Keratinocyte (primary cell): ENCODE data around the gene SPATA16. TPM values are rescaled to one million over a fixed set of nuclear protein-coding genes. Genes with fewer than 3 reads are reported as not detected.

ENCODE experiments used
- DNase-seq: peaks from one replicate; pipeline ENCODE4 v3.0.0-alpha.2; 2011; ENCODE audit warnings: low read depth, missing footprints, low spot score
- FAIRE-seq: peaks from 2 replicates; lab custom pipeline; 2011; peaks lifted over from hg19 to GRCh38; lab: Jason Lieb, UNC
- H2AFZ ChIP-seq: 2 replicates; pipeline ENCODE4 v1.6.0; 2012; ENCODE audit warnings: low read length, control low read depth, inconsistent platforms; ENCODE audit not compliant: control insufficient read depth
- H3K27ac ChIP-seq: 2 replicates; pipeline ENCODE4 v1.5.1; 2011; ENCODE audit warnings: low read length; ENCODE audit not compliant: control insufficient read depth, insufficient read depth
- H3K27me3 ChIP-seq: 3 replicates; pipeline ENCODE4 v1.6.0; 2011; ENCODE audit warnings: low read length; ENCODE audit not compliant: control insufficient read depth, insufficient read depth; ENCODE audit errors: extremely low read depth
- H3K36me3 ChIP-seq, 2 experiments: 2 replicates in 1 of 2; 3 replicates in 1 of 2; pipeline ENCODE4 v1.5.1; 2011; ENCODE audit warnings: low read length in 2 of 2, mild to moderate bottlenecking in 1 of 2; ENCODE audit not compliant: control insufficient read depth in 2 of 2, insufficient read depth in 2 of 2; ENCODE audit errors: extremely low read depth in 1 of 2
- H3K4me1 ChIP-seq: 3 replicates; pipeline ENCODE4 v1.5.1; 2011; ENCODE audit warnings: low read length; ENCODE audit not compliant: control insufficient read depth, insufficient read depth; ENCODE audit errors: extremely low read depth
- H3K4me2 ChIP-seq: 3 replicates; pipeline ENCODE4 v1.6.0; 2011; ENCODE audit warnings: low read depth, low read length; ENCODE audit not compliant: control insufficient read depth, insufficient read depth; ENCODE audit errors: extremely low read depth
- H3K4me3 ChIP-seq, 3 experiments: fragments of 200-600 bp in 1 of 3; sonication (generic) in 1 of 3; 2 replicates in 2 of 3; 3 replicates in 1 of 3; pipeline ENCODE4 v1.5.1; 2011 to 2016; ENCODE audit warnings: low read length in 3 of 3, mild to moderate bottlenecking in 3 of 3, control low read depth in 2 of 3, inconsistent platforms in 1 of 3, low read depth in 1 of 3, mixed read lengths in 1 of 3, mixed run types in 1 of 3, moderate library complexity in 1 of 3; ENCODE audit not compliant: control insufficient read depth in 2 of 3, insufficient read depth in 2 of 3; ENCODE audit errors: extremely low read depth in 1 of 3
- H3K79me2 ChIP-seq: 2 replicates; pipeline ENCODE4 v1.6.0; 2012; ENCODE audit warnings: low read length; ENCODE audit not compliant: control insufficient read depth, insufficient read depth
- H3K9ac ChIP-seq: 3 replicates; pipeline ENCODE4 v1.6.0; 2011; ENCODE audit warnings: low read length; ENCODE audit not compliant: control insufficient read depth, insufficient read depth; ENCODE audit errors: extremely low read depth
- H3K9me1 ChIP-seq: 3 replicates; pipeline ENCODE4 v1.6.0; 2011; ENCODE audit warnings: low read length; ENCODE audit not compliant: control insufficient read depth, insufficient read depth; ENCODE audit errors: extremely low read depth
- H3K9me3 ChIP-seq: 2 replicates; pipeline ENCODE4 v1.5.1; 2012; ENCODE audit warnings: low read depth, low read length; ENCODE audit not compliant: control insufficient read depth
- H4K20me1 ChIP-seq: 3 replicates; pipeline ENCODE4 v1.6.0; 2011; ENCODE audit warnings: low read length; ENCODE audit not compliant: control insufficient read depth, insufficient read depth; ENCODE audit errors: extremely low read depth
- EZH2 ChIP-seq: IDR thresholded peaks from one replicate; pipeline ENCODE4 v1.6.1; 2012; ENCODE audit warnings: inconsistent platforms, mild to moderate bottlenecking, low read length, moderate library complexity
- dilution Hi-C: fragments of 300-500 bp; cut with MboI; formaldehyde crosslinking; loops from one replicate; pipeline ENCODE4 v1.7.0; 2020; ENCODE audit warnings: low sequenced_read_pairs; ENCODE audit not compliant: extremely low pct_ligation_motif_present
- polyA plus RNA-seq, 5 experiments: library from polyadenylated mRNA; depleted of rRNA in 3 of 5; stranded (reverse) in 3 of 5; stranded (forward) in 1 of 5; unstranded in 1 of 5; fragments of >200 nt; gene quantifications; 1 replicate in 1 of 5; 2 replicates in 3 of 5; 3 replicates in 1 of 5; pipeline versions ENCODE4 v1.2.1 to v1.2.3, GENCODE V29; 2011 to 2012; ENCODE audit warnings: missing spikeins in 2 of 5, low read depth in 1 of 5, low replicate concordance in 1 of 5
- TF ChIP-seq, protein P1 (sequence below), 3 experiments: IDR thresholded peaks in 1 of 3; conservative IDR thresholded peaks in 1 of 3; optimal IDR thresholded peaks in 1 of 3; 2 replicates in 2 of 3; 3 replicates in 1 of 3; pipeline versions ENCODE3 to v1.5.1; 2011; ENCODE audit warnings: low read length in 3 of 3, mild to moderate bottlenecking in 3 of 3, moderate library complexity in 2 of 3, control low read depth in 1 of 3, inconsistent platforms in 1 of 3; ENCODE audit not compliant: insufficient read depth in 2 of 3; ENCODE audit errors: extremely low read depth in 1 of 3

SPATA16 gene
- polyA plus RNA-seq, 1 donor (not counting 4 experiments of a cell fraction or from before 2014, with no cell fraction given): not detected

GRCh38 chr3:173066044-173067004, 74.7 kb downstream of the SPATA16 start:
- no peaks in the 10 kb centered on the region for H3K9me3 ChIP-seq
- no peaks in the 10 kb centered on the region for H3K9me1 ChIP-seq
- H2AFZ ChIP-seq: no peak overlapping the region
- dilution Hi-C loops: no loop called here
- no peaks in the 10 kb centered on the region for H4K20me1 ChIP-seq
- H3K27ac ChIP-seq: no peak overlapping the region
- no peaks in the 10 kb centered on the region for H3K36me3 ChIP-seq
- H3K4me2 ChIP-seq: no peak overlapping the region
- no peak overlapping the region for H3K4me3 ChIP-seq
- H3K27me3 ChIP-seq: no peaks in the 10 kb centered on the region
- TF ChIP-seq, protein P1, sequence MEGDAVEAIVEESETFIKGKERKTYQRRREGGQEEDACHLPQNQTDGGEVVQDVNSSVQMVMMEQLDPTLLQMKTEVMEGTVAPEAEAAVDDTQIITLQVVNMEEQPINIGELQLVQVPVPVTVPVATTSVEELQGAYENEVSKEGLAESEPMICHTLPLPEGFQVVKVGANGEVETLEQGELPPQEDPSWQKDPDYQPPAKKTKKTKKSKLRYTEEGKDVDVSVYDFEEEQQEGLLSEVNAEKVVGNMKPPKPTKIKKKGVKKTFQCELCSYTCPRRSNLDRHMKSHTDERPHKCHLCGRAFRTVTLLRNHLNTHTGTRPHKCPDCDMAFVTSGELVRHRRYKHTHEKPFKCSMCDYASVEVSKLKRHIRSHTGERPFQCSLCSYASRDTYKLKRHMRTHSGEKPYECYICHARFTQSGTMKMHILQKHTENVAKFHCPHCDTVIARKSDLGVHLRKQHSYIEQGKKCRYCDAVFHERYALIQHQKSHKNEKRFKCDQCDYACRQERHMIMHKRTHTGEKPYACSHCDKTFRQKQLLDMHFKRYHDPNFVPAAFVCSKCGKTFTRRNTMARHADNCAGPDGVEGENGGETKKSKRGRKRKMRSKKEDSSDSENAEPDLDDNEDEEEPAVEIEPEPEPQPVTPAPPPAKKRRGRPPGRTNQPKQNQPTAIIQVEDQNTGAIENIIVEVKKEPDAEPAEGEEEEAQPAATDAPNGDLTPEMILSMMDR (optimal IDR thresholded peaks at IDR 0.05 in 1 of 3, IDR thresholded peaks at IDR 0.05 in 1 of 3, conservative IDR thresholded peaks at IDR 0.05 in 1 of 3; ENCODE audit: extremely low read depth in 1 of 3, insufficient read depth in 2 of 3, low read length in 3 of 3): no peak
- TF ChIP-seq EZH2: no peak
- H3K9ac ChIP-seq: no peak overlapping the region
- FAIRE-seq (no peak), DNase-seq (no peak)
- H3K4me1 ChIP-seq: no peaks in the 10 kb centered on the region
- H3K79me2 ChIP-seq: no peaks in the 10 kb centered on the region

- no peaks in the 10 kb centered on the region for H3K79me2 ChIP-seq
- no peaks in the 10 kb centered on the region for H3K27me3 ChIP-seq
- H2AFZ ChIP-seq: no peak overlapping the region
- H3K4me1 ChIP-seq: no peaks in the 10 kb centered on the region
- no peak overlapping the region for H3K9ac ChIP-seq
- H3K4me3 ChIP-seq: no peak overlapping the region
- H4K20me1 ChIP-seq: no peaks in the 10 kb centered on the region
- H3K9me1 ChIP-seq: no peaks in the 10 kb centered on the region
- FAIRE-seq (no peak), DNase-seq (no peak)
- H3K9me3 ChIP-seq: no peaks in the 10 kb centered on the region
- TF ChIP-seq, protein P1 (optimal IDR thresholded peaks at IDR 0.05 in 1 of 3, IDR thresholded peaks at IDR 0.05 in 1 of 3, conservative IDR thresholded peaks at IDR 0.05 in 1 of 3; ENCODE audit: extremely low read depth in 1 of 3, insufficient read depth in 2 of 3, low read length in 3 of 3): no peak
- TF ChIP-seq EZH2: no peak
- no peak overlapping the region for H3K27ac ChIP-seq
- H3K4me2 ChIP-seq: no peak overlapping the region
- H3K36me3 ChIP-seq: no peaks in the 10 kb centered on the region
- dilution Hi-C loops: no loop called here
Observed at GRCh38 chr3:173065543-173065981, 75.5 kb downstream of the SPATA16 start.
